ENCODE measurements around the gene C2orf49. TPM values are rescaled to one million over a fixed set of nuclear protein-coding genes. Genes with fewer than 3 reads are reported as not detected.

C2orf49 gene
- total RNA-seq, 1 donor from 2014 or later, result 27.2 TPM

DNA sequence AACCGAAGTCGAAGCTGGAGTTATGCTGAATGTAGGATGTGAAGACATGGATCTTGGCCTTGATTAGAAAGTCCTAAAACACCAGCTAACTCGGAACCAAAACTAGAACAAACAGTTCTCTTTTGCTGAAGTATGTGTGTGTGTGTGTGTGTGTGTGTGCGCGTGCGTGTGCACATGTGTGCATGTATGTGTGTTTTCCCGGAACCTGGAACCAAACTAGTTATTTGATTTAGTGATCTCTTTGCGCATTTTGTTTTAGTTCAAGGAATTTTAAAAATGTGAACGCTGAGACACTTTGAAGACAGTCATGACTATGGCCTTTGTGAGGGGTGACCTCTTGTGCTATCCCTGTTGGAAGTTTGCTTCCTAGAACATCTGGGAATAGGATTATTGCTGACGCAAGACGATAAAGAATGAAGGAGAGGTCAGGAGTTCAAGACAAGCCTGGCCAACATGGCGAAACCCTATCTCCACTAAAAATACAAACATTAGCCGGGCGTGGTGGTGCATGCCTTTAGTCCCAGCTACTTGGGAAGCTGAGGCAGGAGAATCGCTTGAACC lies 37.7 kb downstream of the C2orf49 start:
- DNase-seq (ENCODE audit: low spot score, unreplicated experiment), result no peak
- TF ChIP-seq, protein P1, sequence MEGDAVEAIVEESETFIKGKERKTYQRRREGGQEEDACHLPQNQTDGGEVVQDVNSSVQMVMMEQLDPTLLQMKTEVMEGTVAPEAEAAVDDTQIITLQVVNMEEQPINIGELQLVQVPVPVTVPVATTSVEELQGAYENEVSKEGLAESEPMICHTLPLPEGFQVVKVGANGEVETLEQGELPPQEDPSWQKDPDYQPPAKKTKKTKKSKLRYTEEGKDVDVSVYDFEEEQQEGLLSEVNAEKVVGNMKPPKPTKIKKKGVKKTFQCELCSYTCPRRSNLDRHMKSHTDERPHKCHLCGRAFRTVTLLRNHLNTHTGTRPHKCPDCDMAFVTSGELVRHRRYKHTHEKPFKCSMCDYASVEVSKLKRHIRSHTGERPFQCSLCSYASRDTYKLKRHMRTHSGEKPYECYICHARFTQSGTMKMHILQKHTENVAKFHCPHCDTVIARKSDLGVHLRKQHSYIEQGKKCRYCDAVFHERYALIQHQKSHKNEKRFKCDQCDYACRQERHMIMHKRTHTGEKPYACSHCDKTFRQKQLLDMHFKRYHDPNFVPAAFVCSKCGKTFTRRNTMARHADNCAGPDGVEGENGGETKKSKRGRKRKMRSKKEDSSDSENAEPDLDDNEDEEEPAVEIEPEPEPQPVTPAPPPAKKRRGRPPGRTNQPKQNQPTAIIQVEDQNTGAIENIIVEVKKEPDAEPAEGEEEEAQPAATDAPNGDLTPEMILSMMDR (IDR thresholded peaks at IDR 0.05; ENCODE audit: unreplicated experiment), result no peak
- no peaks in the 10 kb centered on the region for H3K27me3 Mint-ChIP-seq
- no peaks in the 10 kb centered on the region for H3K9me3 Mint-ChIP-seq (ENCODE audit: low read depth)
- H3K4me1 Mint-ChIP-seq (ENCODE audit: low read depth), result peaks cover 2% of the 10 kb centered on the region
- H3K36me3 Mint-ChIP-seq (ENCODE audit: insufficient read depth), result no peaks in the 10 kb centered on the region
- no peak overlapping the region for H3K4me3 Mint-ChIP-seq (ENCODE audit: low read depth)
- no peak overlapping the region for H3K27ac Mint-ChIP-seq

DNA sequence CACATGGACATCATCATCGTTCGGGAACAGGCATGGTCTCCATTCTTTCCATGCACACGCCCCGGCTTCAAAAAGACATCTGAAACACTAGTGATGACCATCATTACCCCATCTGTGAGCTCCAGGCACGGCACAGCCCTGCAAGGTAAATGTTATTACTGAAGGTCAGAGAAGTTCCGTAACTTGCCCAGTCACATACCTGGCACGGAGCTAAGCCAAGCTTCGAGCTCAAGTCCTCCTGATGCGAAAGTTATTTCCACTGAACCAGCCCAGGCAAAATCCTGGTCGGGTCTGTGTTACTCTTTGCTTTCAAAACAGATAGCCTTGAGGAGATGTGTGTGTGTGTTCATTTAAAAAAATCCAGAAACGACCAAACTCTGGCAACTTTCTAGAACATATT lies 38.7 kb downstream of the C2orf49 start:
- TF ChIP-seq, protein P1 (IDR thresholded peaks at IDR 0.05; ENCODE audit: unreplicated experiment), result no peak
- DNase-seq (ENCODE audit: low spot score, unreplicated experiment), result no peak
- Mint-ChIP-seq H3K4me3 (ENCODE audit: low read depth) (no peak overlapping the region), H3K27ac (no peak overlapping the region), H3K36me3 (ENCODE audit: insufficient read depth) (no peaks in the 10 kb centered on the region), H3K27me3 (no peaks in the 10 kb centered on the region), H3K9me3 (ENCODE audit: low read depth) (no peaks in the 10 kb centered on the region), H3K4me1 (ENCODE audit: low read depth) (peaks cover 2% of the 10 kb centered on the region)

DNA sequence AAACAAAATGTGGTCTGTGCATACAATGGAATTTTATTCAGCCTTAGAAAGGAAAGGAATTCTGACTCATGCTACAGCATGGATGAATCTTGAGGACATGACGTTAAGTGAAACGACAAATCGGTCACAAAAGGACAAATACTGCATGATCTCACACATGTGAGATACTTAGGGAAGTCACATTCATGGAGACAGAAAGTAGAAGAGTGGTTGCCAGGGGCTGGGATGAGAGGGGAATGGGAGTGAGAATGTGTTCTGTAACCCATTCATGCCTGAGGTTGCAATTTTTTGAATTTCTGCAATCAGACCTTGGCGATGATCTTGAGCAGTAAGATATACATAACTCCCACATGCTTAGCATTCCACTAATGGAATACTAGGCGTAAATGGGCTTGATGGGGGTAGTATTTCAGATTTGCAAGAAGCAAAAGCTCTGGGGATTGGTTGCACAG lies 39.5 kb downstream of the C2orf49 start:
- Mint-ChIP-seq H3K9me3 (ENCODE audit: low read depth) (no peaks in the 10 kb centered on the region), H3K4me1 (ENCODE audit: low read depth) (peaks cover 2% of the 10 kb centered on the region), H3K27me3 (no peaks in the 10 kb centered on the region), H3K27ac (no peak overlapping the region), H3K4me3 (ENCODE audit: low read depth) (no peak overlapping the region), H3K36me3 (ENCODE audit: insufficient read depth) (no peaks in the 10 kb centered on the region)
- DNase-seq (ENCODE audit: low spot score, unreplicated experiment), result no peak
- TF ChIP-seq, protein P1 (IDR thresholded peaks at IDR 0.05; ENCODE audit: unreplicated experiment), result no peak

DNA sequence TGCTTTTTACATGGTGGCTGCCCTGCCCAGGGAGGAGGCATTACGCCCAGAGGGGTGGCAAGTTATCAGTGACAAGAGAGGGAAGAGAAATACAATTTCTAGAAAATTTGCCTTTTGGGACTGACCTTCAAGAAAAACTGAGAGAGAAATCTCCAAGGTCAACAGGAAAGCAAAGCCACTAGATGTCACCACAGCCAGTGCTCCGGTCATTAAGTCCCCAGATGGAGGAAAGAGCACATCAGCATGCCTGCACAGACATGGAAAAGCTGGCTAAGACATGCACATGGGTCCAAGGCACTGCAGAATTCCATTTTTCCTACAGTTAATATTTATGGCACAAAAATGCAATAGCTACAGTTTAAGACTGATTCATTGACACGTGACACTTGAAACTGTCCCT lies 40.5 kb downstream of the C2orf49 start:
- TF ChIP-seq, protein P1 (IDR thresholded peaks at IDR 0.05; ENCODE audit: unreplicated experiment), result peak; percentile 10
- no peaks in the 10 kb centered on the region for H3K9me3 Mint-ChIP-seq (ENCODE audit: low read depth)
- H3K4me3 Mint-ChIP-seq (ENCODE audit: low read depth), result no peak overlapping the region
- peaks cover 2% of the 10 kb centered on the region for H3K4me1 Mint-ChIP-seq (ENCODE audit: low read depth)
- no peaks in the 10 kb centered on the region for H3K27me3 Mint-ChIP-seq
- no peak for DNase-seq (ENCODE audit: low spot score, unreplicated experiment)
- H3K36me3 Mint-ChIP-seq (ENCODE audit: insufficient read depth), result no peaks in the 10 kb centered on the region
- H3K27ac Mint-ChIP-seq, result no peak overlapping the region

DNA sequence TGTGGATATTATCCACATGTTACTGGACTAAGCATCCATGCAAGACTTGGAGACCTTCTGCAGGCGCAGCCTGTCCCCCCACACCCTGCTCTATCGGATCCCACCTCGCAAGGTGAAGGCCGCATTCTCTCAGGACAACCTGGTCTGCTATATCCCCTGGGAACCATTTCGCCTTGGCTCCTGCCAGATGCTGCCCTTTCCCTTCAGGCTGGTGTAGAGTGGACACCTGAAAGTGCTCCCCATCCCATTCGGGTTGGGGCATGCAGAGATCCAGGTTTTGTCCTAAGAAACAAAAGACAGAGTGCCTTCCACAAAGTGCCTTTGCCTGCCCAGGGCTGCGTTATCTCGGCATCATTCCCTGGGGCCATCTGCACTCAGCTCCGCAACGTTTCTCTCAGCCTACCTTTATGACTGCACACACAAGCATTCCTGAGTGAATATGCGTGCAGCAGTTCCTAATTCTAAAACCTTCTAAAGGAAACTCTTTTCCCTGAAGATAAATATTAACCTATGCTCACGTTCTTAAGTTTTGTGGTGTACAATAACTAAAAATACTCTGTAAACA lies 41.0 kb downstream of the C2orf49 start:
- no peak for DNase-seq (ENCODE audit: low spot score, unreplicated experiment)
- peaks cover 2% of the 10 kb centered on the region for H3K4me1 Mint-ChIP-seq (ENCODE audit: low read depth)
- no peak overlapping the region for H3K27ac Mint-ChIP-seq
- no peaks in the 10 kb centered on the region for H3K36me3 Mint-ChIP-seq (ENCODE audit: insufficient read depth)
- H3K27me3 Mint-ChIP-seq, result no peaks in the 10 kb centered on the region
- no peak overlapping the region for H3K4me3 Mint-ChIP-seq (ENCODE audit: low read depth)
- TF ChIP-seq, protein P1 (IDR thresholded peaks at IDR 0.05; ENCODE audit: unreplicated experiment), result no peak
- no peaks in the 10 kb centered on the region for H3K9me3 Mint-ChIP-seq (ENCODE audit: low read depth)
